ENCODE data around the gene NRCAM. TPM values are rescaled to one million over a fixed set of nuclear protein-coding genes. Genes with fewer than 3 reads are reported as not detected.
"Not testable (repeated sequence)": the region's sequence is repeated elsewhere in the genome, so short reads cannot be mapped to it uniquely, and the experiment has no call there.

The NRCAM gene
- total RNA-seq, 1 donor from 2014 or later = 0.14 TPM

DNA sequence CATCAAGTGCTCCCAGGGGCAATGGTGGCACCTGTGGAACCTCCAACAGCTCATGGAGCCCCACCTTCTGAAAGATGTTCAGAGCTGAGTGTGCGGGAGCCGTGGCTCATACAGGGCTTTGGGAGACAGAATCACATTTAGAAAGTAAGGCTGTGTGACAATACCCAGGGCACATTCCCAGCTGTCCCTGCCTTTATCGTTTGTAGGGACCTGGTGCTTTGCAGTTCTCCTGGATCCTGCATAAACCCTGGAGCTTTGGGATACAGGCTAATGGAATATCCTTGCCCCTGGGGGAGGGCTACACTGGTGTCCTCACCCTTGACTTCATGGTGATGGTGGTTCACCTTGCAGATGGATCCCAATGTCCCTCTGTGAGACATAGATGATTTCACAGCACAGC, 191.2 kb downstream of the NRCAM start:
- Histone ChIP-seq H3K4me3 (no peak overlapping the region), H3K4me1 (peaks cover 6% of the 10 kb centered on the region), H3K36me3 (no peaks in the 10 kb centered on the region), H3K9me3 (replicated peaks) (no peaks in the 10 kb centered on the region), H3K27ac (replicated peaks) (no peak overlapping the region), H3K27me3 (ENCODE audit: low read depth) (peaks cover 4% of the 10 kb centered on the region)
- DNase-seq = no peak
- TF ChIP-seq, protein P1, sequence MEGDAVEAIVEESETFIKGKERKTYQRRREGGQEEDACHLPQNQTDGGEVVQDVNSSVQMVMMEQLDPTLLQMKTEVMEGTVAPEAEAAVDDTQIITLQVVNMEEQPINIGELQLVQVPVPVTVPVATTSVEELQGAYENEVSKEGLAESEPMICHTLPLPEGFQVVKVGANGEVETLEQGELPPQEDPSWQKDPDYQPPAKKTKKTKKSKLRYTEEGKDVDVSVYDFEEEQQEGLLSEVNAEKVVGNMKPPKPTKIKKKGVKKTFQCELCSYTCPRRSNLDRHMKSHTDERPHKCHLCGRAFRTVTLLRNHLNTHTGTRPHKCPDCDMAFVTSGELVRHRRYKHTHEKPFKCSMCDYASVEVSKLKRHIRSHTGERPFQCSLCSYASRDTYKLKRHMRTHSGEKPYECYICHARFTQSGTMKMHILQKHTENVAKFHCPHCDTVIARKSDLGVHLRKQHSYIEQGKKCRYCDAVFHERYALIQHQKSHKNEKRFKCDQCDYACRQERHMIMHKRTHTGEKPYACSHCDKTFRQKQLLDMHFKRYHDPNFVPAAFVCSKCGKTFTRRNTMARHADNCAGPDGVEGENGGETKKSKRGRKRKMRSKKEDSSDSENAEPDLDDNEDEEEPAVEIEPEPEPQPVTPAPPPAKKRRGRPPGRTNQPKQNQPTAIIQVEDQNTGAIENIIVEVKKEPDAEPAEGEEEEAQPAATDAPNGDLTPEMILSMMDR (IDR thresholded peaks at IDR 0.05; ENCODE audit: borderline replicate concordance) = no peak
- intact Hi-C loops (cut with micrococcal nuclease) = no loop called here

DNA sequence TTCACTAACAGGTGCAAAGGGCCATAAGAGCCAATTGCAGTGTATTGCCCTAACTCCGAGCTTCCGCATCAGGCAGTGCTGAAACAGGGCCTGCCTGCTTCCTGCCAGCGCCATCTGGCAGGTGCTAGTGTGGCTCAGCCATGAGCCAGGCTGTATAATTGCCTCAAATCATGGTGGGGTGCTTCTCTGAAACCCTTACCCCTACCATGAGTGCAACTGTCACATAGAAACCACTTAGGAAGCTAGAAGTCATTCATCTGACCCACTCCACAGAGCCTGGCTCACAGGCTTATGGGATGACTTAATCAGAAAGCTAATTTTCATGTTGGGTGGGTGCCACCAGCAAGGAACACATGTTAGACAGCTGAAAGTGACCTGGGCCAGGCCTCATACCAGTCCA, 192.8 kb downstream of the NRCAM start:
- intact Hi-C loops (cut with micrococcal nuclease) = no loop called here
- no peaks in the 10 kb centered on the region for H3K36me3 ChIP-seq
- H3K27me3 ChIP-seq (ENCODE audit: low read depth) = peaks cover 4% of the 10 kb centered on the region
- TF ChIP-seq, protein P1 (IDR thresholded peaks at IDR 0.05; ENCODE audit: borderline replicate concordance) = no peak
- H3K27ac ChIP-seq (replicated peaks) = no peak overlapping the region
- no peak overlapping the region for H3K4me3 ChIP-seq
- peaks cover 6% of the 10 kb centered on the region for H3K4me1 ChIP-seq
- DNase-seq = no peak
- no peaks in the 10 kb centered on the region for H3K9me3 ChIP-seq (replicated peaks)

DNA sequence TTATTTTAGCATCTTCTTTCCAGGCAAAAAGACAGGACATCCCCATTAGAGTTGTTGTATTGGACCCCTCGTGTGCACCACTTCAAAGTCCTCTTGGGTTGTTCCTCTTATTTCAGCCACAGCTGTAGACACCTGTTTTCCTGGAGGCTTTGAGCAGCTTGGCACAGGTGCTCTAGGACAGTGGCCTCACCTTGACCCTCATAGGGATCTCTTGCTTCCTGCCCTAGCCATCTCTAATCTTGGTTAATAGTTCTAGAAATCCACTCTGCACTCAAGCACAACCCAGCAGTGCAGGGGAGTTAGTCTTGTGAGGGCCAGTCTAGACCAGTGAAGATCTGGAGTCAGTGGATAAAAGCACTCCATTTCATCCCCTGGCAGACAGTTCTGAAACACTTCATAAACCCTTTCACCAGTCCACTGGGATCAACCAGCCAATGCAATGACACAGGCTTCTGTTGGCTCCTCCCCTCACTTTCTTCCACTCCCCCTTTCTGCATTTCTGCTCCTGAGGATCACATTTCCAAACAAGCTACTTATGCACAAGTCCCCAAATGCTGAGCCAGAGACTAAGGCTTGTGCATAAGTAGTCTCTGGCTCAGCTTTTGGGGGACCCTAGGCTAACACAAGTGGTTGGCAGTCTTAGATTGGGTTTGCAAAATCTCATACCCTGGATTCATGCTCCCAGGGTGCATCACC, 194.5 kb downstream of the NRCAM start:
- no peaks in the 10 kb centered on the region for H3K36me3 ChIP-seq
- H3K9me3 ChIP-seq (replicated peaks) = no peaks in the 10 kb centered on the region
- peaks cover 6% of the 10 kb centered on the region for H3K4me1 ChIP-seq
- H3K27me3 ChIP-seq (ENCODE audit: low read depth) = no peaks in the 10 kb centered on the region
- TF ChIP-seq, protein P1 (IDR thresholded peaks at IDR 0.05; ENCODE audit: borderline replicate concordance) = no peak
- no peak overlapping the region for H3K4me3 ChIP-seq
- no peak for DNase-seq
- H3K27ac ChIP-seq (replicated peaks) = no peak overlapping the region
- intact Hi-C loops (cut with micrococcal nuclease) = no loop called here

DNA sequence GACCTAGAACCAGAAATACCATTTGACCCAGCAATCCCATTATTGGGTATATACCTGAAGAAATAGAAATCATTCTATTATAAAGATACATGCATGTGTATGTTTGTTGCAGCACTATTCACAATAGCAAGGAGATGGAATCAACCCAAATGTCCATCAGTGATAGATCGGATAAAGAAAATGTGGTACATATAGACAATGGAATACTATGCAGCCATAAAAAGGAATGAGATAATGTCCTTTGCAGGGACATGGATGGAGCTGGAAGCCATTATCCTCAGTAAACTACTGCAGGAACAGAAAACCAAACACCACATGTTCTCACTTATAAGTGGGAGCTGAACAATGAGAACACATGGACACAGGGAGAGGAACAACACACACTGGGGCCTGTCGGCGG, 196.8 kb downstream of the NRCAM start:
- DNase-seq; H3K27ac ChIP-seq (replicated peaks); H3K9me3 ChIP-seq (replicated peaks); H3K4me1 ChIP-seq; H3K4me3 ChIP-seq; H3K27me3 ChIP-seq (ENCODE audit: low read depth); H3K36me3 ChIP-seq; intact Hi-C loops (cut with micrococcal nuclease): not testable (repeated sequence)

DNA sequence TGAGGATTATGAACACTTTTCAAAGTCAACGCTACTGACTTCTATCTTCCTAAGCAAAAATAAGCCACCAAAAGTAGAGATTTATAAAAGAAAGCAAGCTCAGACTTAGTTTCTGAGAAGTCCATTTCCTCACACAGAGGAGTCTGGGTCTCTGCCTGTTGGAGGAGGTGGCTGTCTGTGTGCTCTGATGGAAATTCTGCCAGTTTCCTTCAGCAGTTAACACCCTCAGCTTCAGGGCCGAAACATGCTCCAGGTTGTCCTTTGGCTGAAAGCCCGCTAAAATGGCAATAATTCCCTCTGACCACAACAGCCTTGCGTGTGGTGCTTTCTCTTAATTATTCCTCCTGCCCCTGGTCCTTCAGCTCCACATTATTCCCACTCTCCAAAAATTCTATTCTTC, 198.3 kb downstream of the NRCAM start:
- Histone ChIP-seq H3K36me3 (no peaks in the 10 kb centered on the region), H3K4me3 (no peak overlapping the region), H3K4me1 (no peaks in the 10 kb centered on the region), H3K27me3 (ENCODE audit: low read depth) (no peaks in the 10 kb centered on the region), H3K9me3 (replicated peaks) (no peaks in the 10 kb centered on the region), H3K27ac (replicated peaks) (no peak overlapping the region)
- intact Hi-C loops (cut with micrococcal nuclease) = no loop called here
- TF ChIP-seq, protein P1 (IDR thresholded peaks at IDR 0.05; ENCODE audit: borderline replicate concordance) = no peak
- no peak for DNase-seq

DNA sequence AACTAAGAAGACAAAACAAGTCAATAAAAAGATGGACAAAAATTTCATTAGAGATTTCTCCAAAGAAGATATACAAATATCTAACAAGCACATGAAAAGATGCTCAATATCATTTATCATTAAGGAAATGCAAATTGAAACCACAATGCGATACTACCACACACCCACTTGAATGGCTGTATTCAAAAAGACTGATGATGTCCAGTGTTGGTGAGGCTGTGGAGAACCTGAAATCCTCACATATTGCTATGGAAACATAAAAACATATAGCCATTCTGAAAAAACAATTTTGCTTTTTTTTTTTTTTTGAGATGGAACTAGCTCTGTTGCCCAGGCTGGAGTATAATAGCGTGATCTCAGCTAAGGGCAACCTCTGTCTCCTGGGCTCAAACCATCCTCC, 202.0 kb downstream of the NRCAM start:
- DNase-seq = no peak
- Histone ChIP-seq H3K27me3 (ENCODE audit: low read depth) (no peaks in the 10 kb centered on the region), H3K9me3 (replicated peaks) (no peaks in the 10 kb centered on the region), H3K27ac (replicated peaks) (no peak overlapping the region), H3K36me3 (no peaks in the 10 kb centered on the region), H3K4me1 (no peaks in the 10 kb centered on the region), H3K4me3 (no peak overlapping the region)
- TF ChIP-seq, protein P1 (IDR thresholded peaks at IDR 0.05; ENCODE audit: borderline replicate concordance) = no peak
- intact Hi-C loops (cut with micrococcal nuclease) = no loop called here
